Skin of body (tissue), 2 donors: ENCODE data around the gene RPS14. TPM values are rescaled to one million over a fixed set of nuclear protein-coding genes. Genes with fewer than 3 reads are reported as not detected.
A peak's percentile ranks its signal among the peaks of the same experiment; 100 is the strongest.
"Not testable (repeated sequence)": the region's sequence is repeated elsewhere in the genome, so short reads cannot be mapped to it uniquely, and the experiment has no call there.

ENCODE experiments used
- DNase-seq: peaks from one replicate; lab custom pipeline; 2025; lab: John Stamatoyannopoulos, UW
- total RNA-seq: library from RNA; depleted of rRNA; stranded (reverse); fragments of >200 nt; gene quantifications from one replicate; pipeline ENCODE4 v1.2.3, GENCODE V29; 2014

Gene RPS14
- total RNA-seq, 1 donor from 2014 or later, result 2,415 TPM

DNA sequence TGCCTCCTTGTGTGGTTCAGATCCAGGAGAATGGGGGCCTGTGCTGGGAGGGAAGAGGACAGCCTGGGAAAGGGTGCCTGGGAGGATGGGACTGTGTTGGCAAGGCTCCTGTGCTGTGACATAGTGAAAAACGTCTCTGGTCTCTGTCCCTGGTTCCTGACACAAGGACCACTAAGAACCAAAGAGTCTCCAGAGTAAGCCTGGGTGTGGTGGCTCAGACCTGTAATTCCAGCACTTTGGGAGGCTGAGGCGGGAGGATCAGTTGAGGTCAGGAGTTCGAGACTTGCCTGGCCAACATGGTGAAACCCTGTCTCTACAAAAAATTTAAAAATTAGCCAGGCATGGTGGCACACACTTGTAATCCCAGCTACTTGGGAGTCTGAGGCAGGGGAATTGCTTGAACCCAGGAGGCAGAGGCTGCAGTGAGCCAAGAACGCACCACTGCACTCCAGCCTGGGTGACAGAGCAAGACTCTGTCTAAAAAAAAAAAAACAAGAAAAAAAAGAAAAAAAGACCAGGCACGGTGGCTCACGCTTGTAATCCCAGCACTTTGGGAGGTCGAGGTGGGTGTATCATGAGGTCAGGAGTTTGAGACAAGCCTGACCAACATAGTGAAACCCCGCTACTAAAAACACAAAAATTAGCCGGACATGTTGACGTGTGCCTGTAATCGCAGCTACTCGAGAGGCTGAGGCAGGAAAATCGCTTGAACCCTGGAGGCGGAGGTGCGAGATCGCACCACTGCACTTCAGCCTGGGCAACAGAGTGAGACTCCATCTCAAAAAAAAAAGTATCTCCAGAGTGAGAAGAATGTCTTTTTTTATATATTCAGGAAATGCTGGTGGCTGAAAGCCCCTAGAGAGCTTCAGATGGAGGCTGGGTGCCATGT is 35.4 kb downstream of the RPS14 start:
- not testable (repeated sequence) for DNase-seq

GRCh38 chr5:150413176-150413901 is 36.2 kb downstream of the RPS14 start:
- no peak for DNase-seq

GRCh38 chr5:150412319-150413175 is 37.0 kb downstream of the RPS14 start, which contains the start of gene CD74:
CD74 (minus strand) TSS chr5:150412910; CDS start chr5:150412749, 161 bp downstream.
- DNase-seq, result no peak

- no peak for DNase-seq
Measured at GRCh38 chr5:150411245-150411979, 38.1 kb downstream of the RPS14 start.

GRCh38 chr5:150410524-150411244 is 38.9 kb downstream of the RPS14 start:
- DNase-seq, result peak; percentile 76

GRCh38 chr5:150409638-150410523 is 39.7 kb downstream of the RPS14 start:
- DNase-seq, result peak; percentile 66

DNA sequence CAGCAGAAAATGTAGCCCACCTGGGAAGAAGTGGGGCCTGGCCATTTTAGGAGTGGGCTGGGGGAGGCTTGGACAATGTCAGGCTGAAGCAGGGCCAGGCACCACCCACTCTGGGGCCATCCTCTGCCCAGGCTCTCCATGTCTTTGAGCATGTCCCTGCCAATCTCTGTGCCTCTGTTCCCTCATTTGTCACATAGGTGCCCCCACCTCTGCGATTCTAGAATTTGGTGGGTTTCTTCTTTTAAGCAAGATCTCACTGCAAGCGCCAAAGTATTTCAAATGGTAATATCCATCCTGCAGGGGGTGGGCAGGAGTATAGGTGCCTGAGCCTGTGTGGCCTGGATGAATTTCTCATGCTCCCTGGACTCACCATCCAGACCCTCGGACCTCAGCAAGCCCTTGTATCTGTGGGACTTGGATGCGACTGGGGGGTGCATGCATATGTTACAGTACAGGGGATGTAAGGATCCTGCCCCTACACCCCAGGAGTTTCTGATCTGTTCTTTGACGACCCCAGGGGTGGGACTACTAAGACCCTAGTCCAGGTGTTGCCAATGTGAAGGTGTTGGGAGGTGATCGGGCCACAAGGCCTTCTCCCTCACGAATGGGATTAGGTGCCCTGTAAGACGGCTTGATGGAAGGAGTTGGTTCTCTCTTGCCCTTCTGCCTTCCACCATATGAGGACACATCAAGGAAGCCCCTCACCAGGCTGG is 41.2 kb downstream of the RPS14 start:
- no peak for DNase-seq

DNA sequence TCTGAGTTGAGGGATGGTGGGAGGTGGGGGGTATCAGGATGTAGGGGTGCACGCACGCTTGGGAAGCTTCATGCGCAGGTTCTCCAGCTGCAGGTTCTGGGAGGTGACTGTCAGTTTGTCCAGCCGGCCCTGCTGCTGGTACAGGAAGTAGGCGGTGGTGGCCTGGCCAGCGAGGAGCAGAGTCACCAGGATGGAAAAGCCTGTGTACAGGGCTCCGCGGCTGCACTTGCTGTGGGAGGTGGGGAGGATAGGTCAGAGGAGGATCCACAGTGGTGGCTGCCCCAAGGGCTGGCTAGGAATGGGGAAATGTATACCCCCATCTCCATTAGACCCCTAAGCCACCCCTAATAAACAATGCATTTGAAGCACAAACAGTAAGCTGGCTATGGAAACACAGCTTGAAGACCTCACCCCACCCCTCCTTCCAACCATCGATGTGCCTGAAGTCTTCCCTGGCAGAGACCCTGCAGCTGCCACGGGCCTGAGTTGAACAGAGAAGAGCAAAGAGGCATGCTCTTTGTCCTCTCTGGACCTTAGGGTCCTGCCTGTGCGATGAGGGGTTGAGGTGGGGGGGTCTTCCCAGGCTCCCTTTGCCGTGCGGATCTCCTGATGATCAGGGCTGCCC is 42.3 kb downstream of the RPS14 start:
- DNase-seq, result no peak

GRCh38 chr5:150406723-150407095 is 42.8 kb downstream of the RPS14 start:
- DNase-seq, result no peak

GRCh38 chr5:150406103-150406722 is 43.3 kb downstream of the RPS14 start:
- DNase-seq, result no peak

DNA sequence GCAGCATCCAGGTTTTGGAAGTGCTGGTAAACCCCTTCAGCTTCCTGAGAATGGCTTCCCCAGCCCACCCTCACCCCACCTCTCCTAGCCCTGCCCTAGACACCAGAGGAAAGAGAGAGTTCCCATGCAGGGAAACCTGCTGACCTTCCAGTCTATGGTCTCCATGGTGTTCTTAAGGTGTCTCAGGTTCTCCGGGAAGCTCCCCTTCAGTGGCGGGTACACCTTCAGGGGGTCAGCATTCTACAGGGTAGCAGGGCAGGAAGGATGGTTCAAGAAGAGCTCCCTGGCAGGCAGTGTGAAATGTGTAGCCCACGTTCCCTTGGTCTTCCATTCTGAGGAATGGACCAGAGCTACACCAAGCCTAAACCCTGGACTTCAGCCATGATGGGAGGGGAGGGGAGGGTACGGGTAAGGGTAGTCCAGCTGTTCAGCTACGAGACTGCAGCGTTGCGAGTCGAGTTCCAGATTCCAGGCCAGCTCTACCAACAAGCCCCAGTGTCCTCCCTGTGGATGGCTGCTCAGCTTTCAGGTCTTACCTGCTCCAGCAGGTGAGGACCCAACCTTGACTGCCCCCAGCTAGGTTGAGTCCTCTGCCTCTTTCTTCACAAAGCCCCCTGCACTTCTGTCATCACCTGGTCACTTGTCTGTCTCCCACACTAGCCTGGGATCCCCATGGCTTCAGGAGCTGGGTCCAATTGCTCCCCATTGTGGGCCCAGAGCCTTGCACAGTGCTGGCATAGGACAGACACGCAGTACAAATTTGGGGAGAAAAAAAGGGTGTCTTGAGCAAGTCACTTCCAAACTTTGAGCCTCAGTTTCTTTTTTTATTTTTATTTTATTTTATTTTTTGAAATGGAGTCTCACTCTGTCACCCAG is 44.4 kb downstream of the RPS14 start:
- no peak for DNase-seq

DNA sequence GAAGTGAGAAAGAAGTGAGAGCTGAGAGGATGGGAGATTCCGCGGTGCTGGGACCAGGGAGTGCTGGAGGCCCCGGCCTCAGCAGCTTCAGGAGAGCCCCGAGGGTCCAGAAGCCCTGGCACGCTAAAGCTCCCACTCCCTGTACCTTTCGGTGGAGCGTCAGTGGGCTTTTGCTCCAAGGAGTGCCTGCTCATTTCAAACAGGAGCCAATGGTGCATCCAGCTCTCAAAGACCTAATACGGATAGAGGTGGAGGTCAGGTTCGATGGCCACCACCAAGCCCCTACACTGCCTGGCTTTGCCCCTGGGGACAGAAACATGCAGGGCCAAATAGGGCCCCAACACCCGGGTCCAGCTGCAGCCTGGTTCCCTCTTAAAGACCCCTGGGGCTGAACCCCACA is 45.0 kb downstream of the RPS14 start:
- DNase-seq, result no peak

GRCh38 chr5:150404121-150404520 is 45.4 kb downstream of the RPS14 start:
- no peak for DNase-seq

DNA sequence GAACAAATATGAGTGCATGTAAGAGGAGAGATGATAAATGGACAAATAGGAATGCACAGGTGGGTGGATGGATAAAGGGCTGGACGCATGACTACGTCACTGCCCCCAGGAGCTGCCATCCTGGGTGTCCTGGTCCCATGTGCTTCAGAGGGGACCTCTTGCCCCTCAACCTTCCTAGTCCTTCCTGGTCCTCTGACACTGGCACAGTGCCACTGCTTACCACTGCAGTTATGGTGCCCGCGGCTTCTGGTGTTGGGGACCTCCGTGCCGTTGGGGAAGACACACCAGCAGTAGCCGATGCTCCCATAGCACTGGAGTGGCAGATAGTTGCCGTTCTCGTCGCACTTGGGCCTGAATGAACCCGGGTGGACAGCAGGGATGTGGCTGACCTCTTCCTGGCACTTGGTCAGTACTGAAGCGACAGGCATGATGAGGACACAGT is 46.6 kb downstream of the RPS14 start:
- no peak for DNase-seq

DNA sequence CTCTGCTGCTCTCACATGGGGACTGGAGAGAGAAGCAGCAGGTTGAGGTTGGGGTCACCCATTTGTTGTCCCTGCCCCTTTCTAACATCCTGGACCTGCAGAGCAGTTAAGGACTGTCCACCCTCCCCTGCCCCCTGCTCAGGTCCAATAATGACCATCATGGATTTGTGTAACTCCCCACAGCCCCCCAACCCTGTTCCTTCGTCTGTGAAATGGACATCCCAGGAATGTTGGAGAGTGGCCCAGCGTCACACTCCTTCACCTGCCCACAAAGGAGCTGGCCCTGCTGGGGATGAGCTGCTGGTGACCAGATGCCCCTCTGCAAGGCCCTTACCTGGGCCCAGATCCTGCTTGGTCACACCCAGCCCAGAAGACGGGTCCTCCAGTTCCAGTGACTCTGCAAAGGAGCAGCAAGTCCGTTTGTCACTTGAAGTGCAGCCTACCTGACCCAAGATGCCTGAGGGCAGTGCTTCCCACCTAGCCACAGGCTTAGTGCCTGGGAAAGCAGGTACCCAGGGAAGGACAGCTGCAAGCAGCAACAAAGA is 47.2 kb downstream of the RPS14 start:
- DNase-seq, result no peak
